B cell (primary cell): Measurements from ENCODE around the gene RGS3. TPM values are rescaled to one million over a fixed set of nuclear protein-coding genes. Genes with fewer than 3 reads are reported as not detected.

ENCODE experiments used
- ATAC-seq: fragments of 200-7000 bp; cut with Tn5 transposase; one replicate; pipeline ENCODE4 v1.10.0; 2021; ENCODE audit warnings: low read depth, mild to moderate bottlenecking, moderate number of reproducible peaks, moderate library complexity
- CTCF ChIA-PET: fragments of 350-600 bp; sonication (Branson Sonifier 250); formaldehyde crosslinking; loops from one replicate; lab custom pipeline; 2021; ENCODE audit warnings: antibody characterized with exemption, inconsistent platforms; lab: Charles Lee
- POLR2A ChIA-PET: fragments of 350-600 bp; sonication (Branson Sonifier 250); formaldehyde crosslinking; loops from one replicate; lab custom pipeline; 2021; ENCODE audit warnings: antibody characterized with exemption; lab: Charles Lee
- DNase-seq: peaks from one replicate; pipeline ENCODE4 v3.0.0; 2013
- H2AFZ ChIP-seq: 2 replicates; pipeline ENCODE4 v1.6.1; 2012; ENCODE audit warnings: mild to moderate bottlenecking, low read depth, low read length; ENCODE audit not compliant: insufficient read depth, poor library complexity, severe bottlenecking
- H3K27ac ChIP-seq, 2 donors: 1 replicate in 1 of 2; 2 replicates in 1 of 2; pipeline ENCODE4 v1.5.1; 2012 to 2013; ENCODE audit warnings: low read length in 2 of 2, mild to moderate bottlenecking in 2 of 2, moderate library complexity in 1 of 2
- H3K27me3 ChIP-seq, 4 experiments: fragments of 200-600 bp in 1 of 4; sonication (generic) in 1 of 4; replicated peaks in 1 of 4; 1 replicate in 2 of 4; 2 replicates in 2 of 4; pipeline versions ENCODE4 v1.6.1 to v1.7.0; 2013 to 2016; ENCODE audit warnings: low read length in 3 of 4, mild to moderate bottlenecking in 2 of 4, mixed read lengths in 1 of 4, moderate library complexity in 1 of 4; ENCODE audit not compliant: insufficient read depth in 4 of 4, control insufficient read depth in 3 of 4; ENCODE audit errors: control extremely low read depth in 1 of 4
- H3K36me3 ChIP-seq, 2 experiments: replicated peaks in 1 of 2; 1 replicate in 1 of 2; 2 replicates in 1 of 2; pipeline versions ENCODE4 v1.6.1 to v1.7.1; 2013; ENCODE audit warnings: low read length in 1 of 2; ENCODE audit not compliant: insufficient read depth in 2 of 2, control insufficient read depth in 1 of 2; ENCODE audit errors: control extremely low read depth in 1 of 2, extremely low read depth in 1 of 2
- H3K4me1 ChIP-seq, 2 donors: fragments of 200-600 bp in 1 of 2; sonication (generic) in 1 of 2; 1 replicate in 1 of 2; 2 replicates in 1 of 2; pipeline versions ENCODE4 v1.5.1 to v1.6.1; 2013 to 2017; ENCODE audit warnings: low read length in 2 of 2; ENCODE audit not compliant: control insufficient read depth in 2 of 2, insufficient read depth in 2 of 2
- H3K4me2 ChIP-seq: replicated peaks from 2 replicates; pipeline ENCODE3; 2012; ENCODE audit warnings: mild to moderate bottlenecking, low read depth, low read length; ENCODE audit not compliant: poor library complexity, severe bottlenecking
- H3K4me3 ChIP-seq, 5 experiments: fragments of 200-600 bp in 1 of 5; sonication (generic) in 1 of 5; 1 replicate in 3 of 5; 2 replicates in 2 of 5; pipeline versions ENCODE4 v1.5.1 to v1.7.0; 2011 to 2016; ENCODE audit warnings: low read length in 4 of 5, mild to moderate bottlenecking in 4 of 5, low read depth in 2 of 5, control low read depth in 1 of 5, moderate library complexity in 1 of 5; ENCODE audit not compliant: insufficient read depth in 1 of 5; ENCODE audit errors: control extremely low read depth in 1 of 5, extremely low read depth in 1 of 5
- H3K79me2 ChIP-seq: fragments of 200-600 bp; sonication (generic); one replicate; pipeline ENCODE4 v1.6.0; 2016; ENCODE audit warnings: low read length; ENCODE audit not compliant: control insufficient read depth, insufficient read depth
- H3K9ac ChIP-seq: fragments of 200-600 bp; sonication (generic); 2 replicates; pipeline ENCODE4 v1.6.1; 2017; ENCODE audit warnings: mild to moderate bottlenecking, low read length, moderate library complexity
- H3K9me3 ChIP-seq, 3 donors: one replicate each; pipeline versions ENCODE4 v1.6.1 to v1.7.1; 2013; ENCODE audit warnings: low read length in 2 of 3; ENCODE audit not compliant: control insufficient read depth in 2 of 3, insufficient read depth in 1 of 3; ENCODE audit errors: control extremely low read depth in 1 of 3
- H4K20me1 ChIP-seq: 2 replicates; pipeline ENCODE4 v1.6.0; 2012; ENCODE audit warnings: mild to moderate bottlenecking, low read length; ENCODE audit not compliant: insufficient read depth, control insufficient read depth, poor library complexity, severe bottlenecking
- H3K27ac Mint-ChIP-seq: one replicate; pipeline ENCODE4 v1.8.0; 2021; ENCODE audit warnings: mixed read lengths
- H3K27me3 Mint-ChIP-seq: one replicate; pipeline ENCODE4 v1.8.0; 2021; ENCODE audit warnings: mixed read lengths
- H3K4me1 Mint-ChIP-seq: one replicate; pipeline ENCODE4 v1.8.0; 2021; ENCODE audit warnings: mixed read lengths
- H3K4me3 Mint-ChIP-seq: one replicate; pipeline ENCODE4 v1.8.0; 2021; ENCODE audit warnings: mixed read lengths
- H3K9me3 Mint-ChIP-seq: one replicate; pipeline ENCODE4 v1.8.0; 2022; ENCODE audit warnings: mixed read lengths; ENCODE audit not compliant: insufficient read depth
- EZH2 ChIP-seq: IDR thresholded peaks from 2 replicates; pipeline ENCODE4 v1.6.1; 2012; ENCODE audit warnings: borderline replicate concordance, low read depth, mild to moderate bottlenecking, moderate library complexity, low read length; ENCODE audit not compliant: insufficient read depth, poor library complexity, severe bottlenecking
- WGBS: methylation state at CpG from one replicate; pipeline ENCODE4 v1.1.5; 2013; ENCODE audit warnings: missing lambda C conversion rate; ENCODE audit not compliant: insufficient coverage; 5-methylcytosine and 5-hydroxymethylcytosine counted together
- intact Hi-C: fragments of 100-400 bp; cut with micrococcal nuclease; formaldehyde crosslinking; loops from one replicate; pipeline ENCODE4 v1.10.0; 2022
- polyA plus RNA-seq: library from polyadenylated mRNA; depleted of rRNA; stranded (reverse); fragments of >200 nt; gene quantifications from 2 replicates; pipeline ENCODE4 v1.2.3, GENCODE V29; 2012
- total RNA-seq, 2 donors: library from RNA; stranded (reverse); fragments of 120-200 nt in 1 of 2; gene quantifications; 1 replicate in 1 of 2; 2 replicates in 1 of 2; pipeline versions ENCODE4 v1.2.3 to v1.2.4, GENCODE V29; 2013 to 2022
- TF ChIP-seq, protein P1 (sequence below): fragments of 200-600 bp; IDR thresholded peaks from one replicate; pipeline ENCODE4 v1.8.0; 2022; ENCODE audit warnings: antibody characterized with exemption, mild to moderate bottlenecking

RGS3 gene
- total and polyA plus RNA-seq, 2 donors (not counting 1 experiment from before 2014, with no cell fraction given): 12.0 to 15.6 TPM

DNA sequence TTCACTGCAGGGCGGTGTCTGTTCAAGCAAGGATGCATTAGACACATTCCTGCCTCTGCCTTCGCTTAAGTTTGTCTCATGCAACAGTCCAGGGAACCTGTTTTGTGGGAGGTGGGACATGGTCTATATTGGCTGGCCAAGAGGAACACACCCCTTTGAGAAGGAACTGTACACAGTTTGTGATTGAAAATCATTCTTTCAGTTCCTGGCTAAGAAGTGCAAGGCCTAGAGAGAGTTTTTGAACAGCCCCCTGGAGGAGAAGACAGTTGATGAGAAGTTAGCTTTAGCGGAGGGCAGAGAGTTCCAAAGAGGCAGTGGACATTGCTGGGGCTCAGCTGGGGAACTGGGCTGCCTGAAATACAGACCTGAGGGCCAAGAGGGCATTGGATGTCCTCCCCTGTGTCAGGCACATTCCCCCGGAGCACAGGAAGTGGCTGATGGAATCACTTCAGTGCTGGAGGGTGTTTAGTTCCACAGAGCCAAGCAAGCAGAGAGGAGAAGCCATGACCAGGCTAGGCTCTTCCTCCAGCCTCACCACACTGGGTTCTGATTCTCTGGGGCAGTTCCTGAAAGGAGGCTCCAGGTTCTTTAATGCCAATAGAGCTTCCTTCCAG, 66.6 kb downstream of the RGS3 start:
- Mint-ChIP-seq H3K4me1 (no peaks in the 10 kb centered on the region), H3K27ac (no peak overlapping the region), H3K4me3 (no peak overlapping the region), H3K27me3 (no peaks in the 10 kb centered on the region), H3K9me3 (no peaks in the 10 kb centered on the region)
- ChIA-PET POLR2A (no interaction called here), CTCF (no interaction called here)
- Histone ChIP-seq H3K9ac (no peak overlapping the region), H3K4me3 (no peak overlapping the region), H3K27ac (no peak overlapping the region), H3K36me3 (no peaks in the 10 kb centered on the region), H4K20me1 (no peaks in the 10 kb centered on the region), H3K4me2 (no peak overlapping the region), H3K27me3 (no peaks in the 10 kb centered on the region), H3K9me3 (no peaks in the 10 kb centered on the region), H3K79me2 (no peaks in the 10 kb centered on the region), H2AFZ (no peak overlapping the region), H3K4me1 (no peaks in the 10 kb centered on the region)
- no peak for TF ChIP-seq EZH2
- TF ChIP-seq, protein P1, sequence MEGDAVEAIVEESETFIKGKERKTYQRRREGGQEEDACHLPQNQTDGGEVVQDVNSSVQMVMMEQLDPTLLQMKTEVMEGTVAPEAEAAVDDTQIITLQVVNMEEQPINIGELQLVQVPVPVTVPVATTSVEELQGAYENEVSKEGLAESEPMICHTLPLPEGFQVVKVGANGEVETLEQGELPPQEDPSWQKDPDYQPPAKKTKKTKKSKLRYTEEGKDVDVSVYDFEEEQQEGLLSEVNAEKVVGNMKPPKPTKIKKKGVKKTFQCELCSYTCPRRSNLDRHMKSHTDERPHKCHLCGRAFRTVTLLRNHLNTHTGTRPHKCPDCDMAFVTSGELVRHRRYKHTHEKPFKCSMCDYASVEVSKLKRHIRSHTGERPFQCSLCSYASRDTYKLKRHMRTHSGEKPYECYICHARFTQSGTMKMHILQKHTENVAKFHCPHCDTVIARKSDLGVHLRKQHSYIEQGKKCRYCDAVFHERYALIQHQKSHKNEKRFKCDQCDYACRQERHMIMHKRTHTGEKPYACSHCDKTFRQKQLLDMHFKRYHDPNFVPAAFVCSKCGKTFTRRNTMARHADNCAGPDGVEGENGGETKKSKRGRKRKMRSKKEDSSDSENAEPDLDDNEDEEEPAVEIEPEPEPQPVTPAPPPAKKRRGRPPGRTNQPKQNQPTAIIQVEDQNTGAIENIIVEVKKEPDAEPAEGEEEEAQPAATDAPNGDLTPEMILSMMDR: no peak
- DNase-seq (no peak), ATAC-seq (no peak)
- intact Hi-C loops: no loop called here
- WGBS: 87% methylated on average over 4 of the region's 4 CpGs

DNA sequence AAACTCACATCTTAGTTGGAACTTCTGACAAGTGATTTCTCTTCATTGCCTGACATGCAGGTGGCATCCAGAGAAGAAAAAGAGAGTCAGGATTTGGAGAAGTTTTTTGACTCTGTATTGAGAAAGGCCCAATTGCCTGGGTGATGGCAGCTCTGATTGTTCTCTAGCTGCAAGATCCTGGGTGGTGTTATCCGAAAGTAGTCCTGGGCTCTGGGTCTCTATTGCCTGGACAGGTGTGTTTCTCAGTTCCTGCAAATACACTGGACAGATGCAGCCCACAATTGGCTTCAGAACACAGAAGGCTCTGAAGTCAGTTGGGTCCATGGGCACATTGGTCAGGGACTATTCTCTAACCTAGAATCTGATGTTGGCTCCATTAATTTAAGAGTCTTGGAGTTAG, 67.4 kb downstream of the RGS3 start:
- H3K4me1 Mint-ChIP-seq: no peaks in the 10 kb centered on the region
- intact Hi-C loops: no loop called here
- Histone ChIP-seq H2AFZ (no peak overlapping the region), H4K20me1 (no peaks in the 10 kb centered on the region), H3K27ac (no peak overlapping the region), H3K4me3 (no peak overlapping the region), H3K4me1 (no peaks in the 10 kb centered on the region), H3K4me2 (no peak overlapping the region), H3K9me3 (no peaks in the 10 kb centered on the region), H3K9ac (no peak overlapping the region), H3K36me3 (no peaks in the 10 kb centered on the region), H3K79me2 (no peaks in the 10 kb centered on the region), H3K27me3 (no peaks in the 10 kb centered on the region)
- ATAC-seq (no peak), DNase-seq (no peak)
- 100% methylated on average over 1 of the region's 1 CpG for WGBS
- no peaks in the 10 kb centered on the region for H3K27me3 Mint-ChIP-seq
- POLR2A ChIA-PET: no interaction called here
- H3K9me3 Mint-ChIP-seq: no peaks in the 10 kb centered on the region
- TF ChIP-seq, protein P1: no peak
- TF ChIP-seq EZH2: no peak
- H3K27ac Mint-ChIP-seq: no peak overlapping the region
- CTCF ChIA-PET: interaction anchor here (1.4 kb wide), 1 partner anchor 61 kb away, joined by 4 read pairs; no protein-coding TSS in a partner anchor
- H3K4me3 Mint-ChIP-seq: no peak overlapping the region
